Activated naive CD4-positive, alpha-beta T cell (primary cell): Measurements from ENCODE around the gene SMG9.

Experiments used
- DNase-seq, 4 experiments: peaks; one replicate each; lab custom pipeline; 2025; lab: John Stamatoyannopoulos, UW

Gene SMG9

DNA sequence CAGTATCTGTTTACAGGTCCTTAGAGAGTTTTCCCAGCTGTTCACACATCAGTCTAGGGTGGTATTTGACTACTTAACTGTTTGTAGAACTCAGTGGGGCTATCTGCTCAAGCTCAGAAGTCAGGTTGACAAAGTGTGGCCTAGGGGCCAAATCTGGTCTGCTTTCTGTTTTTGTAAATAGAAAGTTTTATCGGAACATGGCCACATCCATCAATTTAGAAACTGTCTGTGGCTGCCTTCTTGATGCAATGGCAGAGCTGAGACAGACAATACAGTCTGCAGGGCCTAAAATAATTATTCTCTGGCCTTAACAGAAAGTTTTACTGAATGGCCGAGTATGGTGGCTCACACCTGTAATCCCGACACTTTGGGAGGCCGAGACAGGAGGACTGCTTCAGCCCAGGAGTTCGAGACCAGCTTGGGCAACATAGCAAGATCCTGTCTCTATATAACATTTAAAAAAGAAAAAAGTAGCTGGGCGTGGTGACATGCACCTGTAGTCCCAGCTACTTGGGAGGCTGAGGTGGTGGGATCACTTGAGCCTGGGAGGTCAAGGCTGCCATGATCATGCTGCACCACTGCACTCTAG is 2.4 kb downstream of the SMG9 start:
- no peak for DNase-seq

DNA sequence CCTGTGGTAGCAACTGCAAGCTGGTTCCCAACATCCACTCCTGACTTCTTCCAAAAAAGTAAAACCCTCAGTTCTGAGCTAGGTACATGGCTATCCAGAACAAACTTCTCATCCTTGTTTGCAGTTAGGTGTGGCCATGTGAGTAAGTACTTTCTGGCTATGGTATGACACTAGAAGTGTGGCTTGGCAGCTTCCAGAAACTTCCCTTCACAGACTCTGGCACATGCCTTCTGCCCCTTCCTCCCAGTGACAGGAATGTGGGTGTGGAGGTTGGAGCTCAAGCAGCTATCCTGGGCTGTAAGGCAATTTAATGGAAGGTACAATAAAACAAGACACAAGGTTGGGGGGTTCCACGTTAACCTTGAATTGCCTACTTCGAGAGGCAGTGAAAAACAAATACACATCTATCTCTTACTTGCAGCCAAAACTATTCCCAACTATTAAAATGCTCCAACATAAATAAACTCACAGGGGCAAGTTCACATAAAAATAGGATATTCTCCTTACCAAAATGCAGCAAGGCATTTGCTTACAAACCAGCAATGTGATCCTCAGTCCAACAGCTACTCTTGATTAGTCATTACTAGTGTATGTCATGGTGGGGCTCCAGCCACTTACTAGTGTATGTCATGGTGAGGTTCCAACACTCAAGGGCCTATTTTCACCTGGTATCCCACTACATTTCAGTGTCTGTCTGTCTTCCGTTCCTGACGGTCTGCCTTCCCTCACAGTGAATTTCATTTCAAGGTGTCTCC is 3.1 kb downstream of the SMG9 start:
- DNase-seq: no peak

GRCh38 chr19:43749898-43750297 is 4.9 kb downstream of the SMG9 start:
- no peak for DNase-seq

GRCh38 chr19:43749152-43749551 is 5.6 kb downstream of the SMG9 start:
- DNase-seq: no peak

DNA sequence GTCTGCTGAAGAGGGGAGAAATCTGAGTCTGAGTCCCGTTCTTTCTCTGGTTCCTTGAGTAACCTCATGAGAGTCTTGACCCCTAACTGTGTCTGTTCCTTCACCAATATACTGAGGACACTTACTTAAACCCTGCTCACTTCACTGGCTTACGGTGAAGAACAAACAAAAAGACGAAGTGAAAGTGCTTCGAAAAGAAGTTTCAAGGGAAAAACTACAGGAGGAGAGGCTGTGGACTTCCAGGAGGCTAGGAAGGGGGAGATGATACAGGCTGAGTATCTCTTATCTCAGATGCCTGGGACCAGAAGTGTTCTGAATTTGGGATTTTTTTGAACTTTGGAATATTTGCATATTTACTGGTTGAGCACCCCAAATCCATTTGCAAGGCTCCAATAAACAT is 6.1 kb downstream of the SMG9 start:
- no peak for DNase-seq

DNA sequence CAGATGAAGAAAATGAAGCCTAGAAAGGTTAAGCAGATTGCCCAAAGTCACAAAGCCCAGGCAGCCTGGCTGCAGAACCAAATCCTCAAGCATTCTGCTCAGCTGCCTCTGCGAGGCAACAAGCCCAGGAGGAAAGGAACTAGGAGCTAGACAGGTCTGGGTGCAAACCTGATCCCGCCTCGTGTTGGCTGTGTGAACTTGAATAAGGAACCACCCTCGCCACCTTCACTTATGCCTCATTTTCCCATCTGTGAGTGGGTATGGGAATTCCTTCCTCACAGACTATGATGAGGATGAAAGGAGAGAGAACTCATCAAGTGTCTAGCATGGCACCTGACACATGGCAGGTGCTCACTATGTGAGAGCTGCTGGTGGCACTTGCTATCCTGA is 6.6 kb downstream of the SMG9 start:
- DNase-seq: no peak

DNA sequence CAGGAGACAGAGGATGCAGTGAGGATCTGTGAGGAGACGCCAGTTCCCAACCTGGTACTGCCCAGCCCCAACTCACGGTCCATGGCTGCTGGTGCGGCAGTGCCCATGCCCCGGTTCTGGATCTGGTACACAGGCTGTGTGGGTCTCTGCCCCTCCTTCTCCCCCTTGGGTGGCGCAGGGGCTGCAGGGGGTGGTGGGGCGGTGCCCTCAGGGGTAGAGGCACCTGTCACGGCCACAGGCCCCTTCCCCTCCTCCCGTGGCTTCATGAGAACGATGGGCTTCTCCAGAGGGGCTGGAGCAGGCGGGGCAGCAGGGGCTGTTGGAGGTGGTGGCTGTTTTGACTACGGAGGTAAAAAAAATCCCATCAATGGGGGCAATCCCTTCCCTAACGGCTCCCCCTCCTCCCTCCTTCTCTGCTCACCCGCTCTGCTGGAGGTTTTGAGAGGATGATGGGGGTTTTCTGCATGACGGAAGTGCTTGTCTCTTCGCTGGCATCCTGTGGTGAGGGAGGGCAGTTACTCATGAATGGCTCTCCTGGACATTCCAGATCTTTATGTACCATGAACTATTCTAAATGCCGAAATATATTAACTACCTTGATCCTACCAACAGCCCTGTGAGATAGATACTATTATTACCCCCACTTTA is 7.1 kb downstream of the SMG9 start:
- no peak for DNase-seq

GRCh38 chr19:43743059-43743458 is 11.7 kb downstream of the SMG9 start:
- DNase-seq: no peak

DNA sequence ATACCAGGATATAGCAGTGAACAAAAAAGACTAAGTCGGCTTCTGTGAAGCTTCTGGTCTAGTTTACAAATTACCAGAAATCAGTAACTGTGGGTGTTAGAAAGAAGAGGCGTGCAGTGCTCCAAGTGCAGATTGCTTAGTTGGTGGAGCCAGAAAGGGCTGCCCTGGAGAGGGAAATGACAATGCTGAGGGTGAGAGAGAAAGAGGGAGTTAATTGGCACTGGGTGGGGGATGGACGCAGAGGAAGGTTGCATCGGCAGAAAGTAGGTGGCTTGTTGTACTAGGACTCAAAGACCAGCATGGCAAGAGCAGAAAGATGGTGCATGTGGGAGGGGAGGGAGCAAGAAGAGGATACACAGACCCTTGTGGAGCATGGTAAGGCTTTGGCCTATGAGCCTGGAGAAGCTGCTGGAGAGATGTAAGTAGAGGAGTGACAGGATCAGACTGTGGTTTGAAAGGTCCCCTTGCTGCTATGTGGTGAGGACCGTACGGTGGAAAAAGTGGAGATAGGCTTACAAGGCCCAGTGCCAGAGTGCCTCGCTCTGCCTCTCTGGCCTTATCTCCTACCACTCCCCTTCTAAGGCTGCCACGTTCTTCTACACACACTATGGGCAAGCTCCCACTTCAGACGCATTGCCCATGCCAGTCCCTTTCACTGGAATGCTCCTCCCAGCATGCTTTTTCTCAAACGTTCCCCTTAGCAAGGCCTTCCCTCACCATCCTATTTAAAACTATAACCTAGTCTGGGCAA is 13.5 kb downstream of the SMG9 start:
- DNase-seq: no peak

DNA sequence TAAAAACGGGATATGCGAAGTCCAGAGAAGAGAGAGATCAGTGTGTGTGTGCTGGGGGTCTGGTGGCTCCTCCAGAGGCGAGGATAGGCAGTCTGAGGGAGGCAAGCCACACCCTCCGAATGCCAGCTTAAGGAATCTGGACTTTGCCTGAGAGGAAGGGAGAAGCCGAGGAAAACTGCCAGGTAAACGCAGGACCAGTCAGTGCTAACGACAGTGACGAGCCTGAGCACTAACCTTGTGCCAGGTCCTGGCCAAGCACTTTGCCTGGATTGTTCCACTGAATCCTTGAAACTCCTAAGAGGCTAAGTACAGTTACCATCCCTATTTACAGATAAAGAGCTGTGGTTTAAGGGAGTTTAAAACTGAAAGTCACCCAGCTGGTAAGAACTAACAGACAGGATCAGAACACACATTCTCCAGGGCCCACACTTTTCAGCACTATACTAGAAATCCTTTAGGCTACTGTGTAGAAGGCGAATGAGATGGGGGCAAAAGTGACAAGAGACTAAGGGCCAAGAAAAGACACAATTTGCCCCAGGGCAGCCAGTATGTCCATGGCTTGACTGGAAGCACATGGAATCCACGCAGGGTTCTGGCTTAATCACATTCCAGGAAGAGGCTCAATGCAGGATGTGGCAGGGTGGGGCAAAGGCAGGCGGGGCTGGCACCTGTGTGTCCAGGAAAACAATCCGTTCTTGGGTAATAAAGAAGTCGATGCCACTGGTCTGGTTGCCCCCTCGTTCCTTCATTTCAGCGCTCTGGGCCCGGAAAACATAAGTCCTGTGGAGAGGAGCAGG is 15.1 kb downstream of the SMG9 start:
- DNase-seq: no peak

- no peak for DNase-seq
Measured at GRCh38 chr19:43738780-43739211, 16.0 kb downstream of the SMG9 start.

DNA sequence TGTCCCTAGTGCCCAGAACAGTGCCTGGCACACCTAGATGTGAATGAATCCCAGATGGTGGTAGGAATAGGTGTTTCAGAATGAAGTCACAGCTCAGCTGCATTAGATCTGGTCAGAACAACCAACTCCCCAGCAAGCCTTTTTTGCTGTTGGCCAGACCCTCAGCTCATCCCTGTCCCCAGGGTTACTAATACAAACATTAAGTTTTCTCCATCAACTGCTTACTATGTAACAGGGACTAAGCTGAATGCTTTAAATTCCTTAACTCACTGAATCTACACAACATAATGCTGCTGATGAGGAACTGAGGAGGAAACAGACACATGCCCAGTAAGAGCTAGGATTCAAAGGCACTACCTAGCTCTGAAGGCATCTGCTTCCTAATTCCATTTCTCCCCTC is 18.8 kb downstream of the SMG9 start:
- no peak for DNase-seq

DNA sequence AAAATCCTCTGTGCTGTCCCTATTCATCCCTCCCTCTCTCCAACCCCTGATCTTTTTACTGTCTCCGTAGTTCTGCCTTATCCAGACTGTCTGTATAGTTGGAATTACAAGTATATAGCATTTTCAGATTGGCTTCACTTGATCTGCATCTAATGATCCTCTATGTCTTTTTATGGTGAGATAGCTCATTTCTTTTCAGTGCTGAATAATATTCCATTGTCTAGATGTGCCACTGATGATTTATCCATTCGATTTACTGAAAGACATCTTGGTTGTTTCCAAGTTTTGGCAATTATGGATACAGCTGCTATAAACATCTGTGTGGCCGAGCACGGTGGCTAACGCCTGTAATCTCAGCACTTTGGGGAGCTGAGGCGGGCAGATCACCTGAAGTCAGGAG is 19.7 kb downstream of the SMG9 start:
- DNase-seq: no peak

DNA sequence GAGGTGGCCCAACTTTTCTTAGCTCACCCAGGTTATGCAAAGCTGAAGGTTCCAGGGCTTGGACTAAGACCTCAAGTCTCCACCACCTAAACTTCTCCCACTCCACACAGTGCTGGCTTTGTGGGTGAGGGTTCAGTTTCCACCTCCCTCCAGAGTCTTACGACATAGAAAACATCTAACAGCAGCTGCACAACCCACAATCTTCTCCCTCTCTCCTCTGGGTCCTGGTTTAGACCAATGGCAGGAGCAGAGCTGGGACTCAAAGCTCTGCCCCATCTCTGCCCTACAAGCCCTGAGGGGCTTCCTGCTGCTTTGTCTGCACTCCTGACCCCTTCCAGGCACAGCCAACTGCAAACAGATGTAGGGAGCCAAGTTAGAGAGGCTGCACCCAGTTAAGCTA is 22.9 kb downstream of the SMG9 start:
- DNase-seq: no peak

DNA sequence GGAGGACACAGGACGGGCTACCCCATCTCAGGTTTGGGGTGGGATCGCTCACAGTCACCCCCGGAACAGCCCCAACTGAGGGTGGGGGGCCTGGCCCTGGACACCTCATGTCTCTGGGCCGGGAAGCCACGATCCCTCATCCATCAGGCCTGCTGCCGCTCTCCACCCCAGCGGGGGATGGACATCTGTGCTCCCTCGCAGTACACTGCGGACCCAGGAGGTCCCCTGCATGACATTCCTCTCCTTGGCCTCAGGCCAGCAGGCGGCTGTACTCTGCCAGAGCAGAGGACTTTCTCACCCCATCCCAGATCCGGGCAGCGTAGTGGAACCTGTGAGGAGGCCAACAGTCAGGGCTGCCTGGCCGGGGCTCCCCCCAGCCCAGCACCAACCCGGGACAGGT is 23.4 kb downstream of the SMG9 start:
- DNase-seq: no peak

- DNase-seq: no peak
Measured at GRCh38 chr19:43729919-43730318, 24.8 kb downstream of the SMG9 start.

- no peak for DNase-seq
Measured at GRCh38 chr19:43727593-43727853, 27.2 kb downstream of the SMG9 start.

GRCh38 chr19:43726736-43727592 is 27.8 kb downstream of the SMG9 start:
- no peak for DNase-seq

DNA sequence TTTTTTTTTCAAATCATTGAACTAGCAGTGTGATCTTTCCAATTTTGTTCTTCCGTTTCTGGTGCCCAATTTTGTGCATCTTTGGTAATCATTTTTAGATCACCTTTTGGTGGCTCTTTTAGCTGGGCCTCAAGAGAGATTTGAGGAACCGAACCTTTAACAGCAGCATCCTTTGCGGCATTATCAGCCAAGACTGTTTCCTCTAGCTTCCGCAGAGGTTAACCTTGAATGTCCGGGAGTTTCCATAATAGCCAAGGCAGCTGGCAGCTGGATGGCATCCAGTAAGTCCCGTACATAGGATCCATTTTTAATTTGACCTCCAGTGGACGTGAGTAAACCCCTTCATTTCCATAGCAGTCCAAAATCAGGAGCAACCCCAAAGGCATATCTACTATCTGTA is 29.3 kb downstream of the SMG9 start:
- no peak for DNase-seq

DNA sequence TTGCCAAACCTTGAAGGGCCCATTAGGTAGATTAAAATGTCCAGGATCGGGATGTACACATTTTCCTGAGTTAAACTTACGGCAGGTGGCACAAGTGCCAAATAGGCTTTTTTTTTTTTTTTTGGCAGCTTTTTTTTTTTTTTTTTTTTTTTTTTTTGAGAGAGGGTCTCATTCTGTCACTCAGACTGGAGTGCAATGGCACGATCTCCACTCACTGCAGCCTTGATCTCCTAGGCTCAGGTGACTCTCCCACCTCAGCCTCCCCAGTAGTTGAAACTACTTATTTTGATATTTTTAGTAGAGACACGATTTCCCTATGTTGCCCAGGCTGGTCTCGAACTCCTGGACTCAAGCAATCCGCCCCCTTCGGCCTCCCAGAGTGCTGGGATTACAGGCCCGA is 29.9 kb downstream of the SMG9 start:
- no peak for DNase-seq

GRCh38 chr19:43723588-43723987 is 31.2 kb downstream of the SMG9 start:
- no peak for DNase-seq
